WERI-Rb-1 (cell line): ENCODE measurements around the gene TNFSF12.

Experiments
- DNase-seq: peaks from one replicate; pipeline ENCODE4 v3.0.0-alpha.2; 2020
- H3K27ac ChIP-seq: fragments of 250-450 bp; sonication (Bioruptor Pico); 2 replicates; pipeline ENCODE4 v1.5.1; 2020; ENCODE audit warnings: mild to moderate bottlenecking, moderate library complexity
- H3K27me3 ChIP-seq: fragments of 250-450 bp; sonication (Bioruptor Pico); 2 replicates; pipeline ENCODE4 v1.5.1; 2021; ENCODE audit warnings: mild to moderate bottlenecking, low read depth, moderate library complexity; ENCODE audit not compliant: insufficient read depth, severe bottlenecking
- H3K36me3 ChIP-seq: fragments of 250-450 bp; sonication (Bioruptor Pico); 2 replicates; pipeline ENCODE4 v1.5.1; 2020; ENCODE audit warnings: mild to moderate bottlenecking, moderate library complexity
- H3K4me3 ChIP-seq: 2 replicates; pipeline ENCODE4 v1.5.1; 2011; ENCODE audit warnings: low read depth, mild to moderate bottlenecking, control low read depth, low read length
- H3K9me3 ChIP-seq: fragments of 250-450 bp; sonication (Bioruptor Pico); 2 replicates; pipeline ENCODE4 v1.5.1; 2021; ENCODE audit warnings: mild to moderate bottlenecking, moderate library complexity; ENCODE audit not compliant: severe bottlenecking
- CTCF ChIP-seq: IDR thresholded peaks from 2 replicates; pipeline ENCODE4 v1.5.1; 2011; ENCODE audit warnings: low read depth, mild to moderate bottlenecking, control low read depth, inconsistent platforms, low read length

The TNFSF12 gene

GRCh38 chr17:7549401-7550055 is 670 bp downstream of the TNFSF12 start:
- no peak overlapping the region for H3K27ac ChIP-seq
- H3K9me3 ChIP-seq = no peaks in the 10 kb centered on the region
- no peaks in the 10 kb centered on the region for H3K36me3 ChIP-seq
- DNase-seq = no peak
- H3K4me3 ChIP-seq = no peak overlapping the region
- H3K27me3 ChIP-seq = no peaks in the 10 kb centered on the region
- no peak for TF ChIP-seq CTCF

GRCh38 chr17:7550344-7550743 is 1.5 kb downstream of the TNFSF12 start:
- Histone ChIP-seq H3K4me3 (no peak overlapping the region), H3K27ac (no peak overlapping the region), H3K36me3 (no peaks in the 10 kb centered on the region), H3K27me3 (no peaks in the 10 kb centered on the region), H3K9me3 (no peaks in the 10 kb centered on the region)
- no peak for TF ChIP-seq CTCF
- no peak for DNase-seq

- no peaks in the 10 kb centered on the region for H3K36me3 ChIP-seq
- H3K27me3 ChIP-seq = no peaks in the 10 kb centered on the region
- H3K27ac ChIP-seq = no peak overlapping the region
- H3K9me3 ChIP-seq = no peaks in the 10 kb centered on the region
- no peak for TF ChIP-seq CTCF
- no peak overlapping the region for H3K4me3 ChIP-seq
- DNase-seq = no peak
Observed at GRCh38 chr17:7551396-7551795, 2.5 kb downstream of the TNFSF12 start.

- Histone ChIP-seq H3K9me3 (no peaks in the 10 kb centered on the region), H3K27me3 (no peaks in the 10 kb centered on the region), H3K4me3 (no peak overlapping the region), H3K27ac (no peak overlapping the region), H3K36me3 (no peaks in the 10 kb centered on the region)
- DNase-seq = no peak
- TF ChIP-seq CTCF = no peak
Observed at GRCh38 chr17:7552621-7553051, 3.8 kb downstream of the TNFSF12 start.

GRCh38 chr17:7553356-7553755 is 4.5 kb downstream of the TNFSF12 start:
- Histone ChIP-seq H3K9me3 (no peaks in the 10 kb centered on the region), H3K4me3 (no peak overlapping the region), H3K27ac (no peak overlapping the region), H3K36me3 (no peaks in the 10 kb centered on the region), H3K27me3 (no peaks in the 10 kb centered on the region)
- TF ChIP-seq CTCF = no peak
- no peak for DNase-seq
